Measurements from ENCODE around the gene TMEM200C. TPM values are rescaled to one million over a fixed set of nuclear protein-coding genes. Genes with fewer than 3 reads are reported as not detected.
A peak's percentile ranks its signal among the peaks of the same experiment; 100 is the strongest.

Gene TMEM200C
- total RNA-seq, 2 experiments from 2014 or later: not detected

DNA sequence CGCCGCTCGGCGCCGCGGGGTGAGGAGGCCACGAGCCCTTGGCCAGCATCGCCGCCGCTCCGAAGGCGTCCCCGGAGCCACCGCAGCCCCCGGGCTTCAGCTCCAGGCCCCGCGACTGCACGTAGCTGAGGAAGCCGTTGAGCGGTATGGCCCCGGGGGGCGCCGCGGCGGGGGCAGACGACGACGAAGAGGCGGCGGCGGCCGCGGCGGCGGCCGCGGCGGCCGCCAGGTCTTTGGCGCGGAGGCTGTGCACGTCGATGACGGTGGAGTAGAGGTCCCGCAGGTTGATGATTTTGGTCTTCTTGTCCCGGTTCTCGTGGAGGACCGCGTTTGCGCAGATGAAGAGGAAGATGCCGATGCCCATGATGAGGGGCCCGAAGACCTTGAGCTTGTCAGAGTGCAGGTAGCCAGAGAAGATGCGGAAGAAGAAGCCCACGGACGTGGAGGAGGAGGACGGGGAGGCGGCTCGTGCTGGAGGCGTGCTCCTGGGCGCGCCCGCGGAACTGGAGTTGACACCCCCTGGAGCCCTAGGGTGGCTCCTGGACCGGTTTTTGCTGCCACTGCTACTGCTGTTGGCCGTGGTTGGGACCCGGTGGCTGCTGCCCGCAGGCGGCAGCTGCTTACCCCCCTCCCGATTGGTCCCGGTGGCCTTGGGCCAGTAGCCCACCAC lies 4.0 kb downstream of the TMEM200C start:
- no peaks in the 10 kb centered on the region for H3K9me3 Mint-ChIP-seq (ENCODE audit: low read depth)
- peaks cover 49% of the 10 kb centered on the region for H3K27me3 Mint-ChIP-seq
- intact Hi-C loops (cut with DNase I, micrococcal nuclease): loop anchor here in 1 of 2 experiments (2.0 to 10.0 kb wide), 3 partner anchors 291 to 819 kb away; partner anchors contain the start of gene L3MBTL4
- H3K27ac Mint-ChIP-seq: no peak overlapping the region
- peaks cover 9% of the 10 kb centered on the region for H3K4me1 Mint-ChIP-seq
- H3K4me3 Mint-ChIP-seq: no peak overlapping the region
- POLR2A ChIA-PET: no interaction called here
- H3K36me3 Mint-ChIP-seq (ENCODE audit: low read depth): no peaks in the 10 kb centered on the region
- peak; percentile 7 for DNase-seq
- CTCF ChIA-PET: interaction anchor here (0.6 to 1.5 kb wide), 4 partner anchors 17 to 86 kb away, joined by 3 to 5 read pairs (median 3); no protein-coding TSS in a partner anchor
- ATAC-seq: no peak

- ChIA-PET CTCF (interaction anchor here (0.6 to 1.7 kb wide), 7 partner anchors 10 to 85 kb away, joined by 3 to 5 read pairs (median 3); no protein-coding TSS in a partner anchor), POLR2A (no interaction called here)
- Mint-ChIP-seq H3K27ac (no peak overlapping the region), H3K4me3 (no peak overlapping the region), H3K9me3 (ENCODE audit: low read depth) (no peaks in the 10 kb centered on the region), H3K36me3 (ENCODE audit: low read depth) (no peaks in the 10 kb centered on the region), H3K4me1 (peaks cover 9% of the 10 kb centered on the region), H3K27me3 (peaks cover 46% of the 10 kb centered on the region)
- DNase-seq: peak; percentile 66
- ATAC-seq: peak; percentile 92
- intact Hi-C loops (cut with DNase I, micrococcal nuclease): loop anchor here in 1 of 2 experiments (2.0 to 10.0 kb wide), 3 partner anchors 290 to 818 kb away; partner anchors contain the start of gene L3MBTL4
These were observed 4.8 kb downstream of the TMEM200C start for GRCh38 chr18:5890331-5891183.

GRCh38 chr18:5885361-5885760 lies 10.0 kb downstream of the TMEM200C start:
- peaks cover 22% of the 10 kb centered on the region for H3K27me3 Mint-ChIP-seq
- ChIA-PET CTCF (no interaction called here), POLR2A (no interaction called here)
- ATAC-seq (no peak), DNase-seq (no peak)
- H3K27ac Mint-ChIP-seq: no peak overlapping the region
- H3K4me1 Mint-ChIP-seq: no peaks in the 10 kb centered on the region
- H3K9me3 Mint-ChIP-seq (ENCODE audit: low read depth): no peaks in the 10 kb centered on the region
- intact Hi-C loops (cut with DNase I, micrococcal nuclease): no loop called here
- no peak overlapping the region for H3K4me3 Mint-ChIP-seq
- no peaks in the 10 kb centered on the region for H3K36me3 Mint-ChIP-seq (ENCODE audit: low read depth)

GRCh38 chr18:5884375-5884774 lies 10.9 kb downstream of the TMEM200C start:
- H3K27me3 Mint-ChIP-seq: peaks cover 23% of the 10 kb centered on the region
- no peak overlapping the region for H3K4me3 Mint-ChIP-seq
- DNase-seq: no peak
- CTCF ChIA-PET: no interaction called here
- ATAC-seq: no peak
- H3K36me3 Mint-ChIP-seq (ENCODE audit: low read depth): no peaks in the 10 kb centered on the region
- H3K4me1 Mint-ChIP-seq: no peaks in the 10 kb centered on the region
- intact Hi-C loops (cut with DNase I, micrococcal nuclease): loop anchor here in 1 of 2 experiments (5.0 kb wide), 1 partner anchor 638 kb away; no protein-coding TSS in a partner anchor
- H3K27ac Mint-ChIP-seq: no peak overlapping the region
- POLR2A ChIA-PET: no interaction called here
- no peaks in the 10 kb centered on the region for H3K9me3 Mint-ChIP-seq (ENCODE audit: low read depth)

DNA sequence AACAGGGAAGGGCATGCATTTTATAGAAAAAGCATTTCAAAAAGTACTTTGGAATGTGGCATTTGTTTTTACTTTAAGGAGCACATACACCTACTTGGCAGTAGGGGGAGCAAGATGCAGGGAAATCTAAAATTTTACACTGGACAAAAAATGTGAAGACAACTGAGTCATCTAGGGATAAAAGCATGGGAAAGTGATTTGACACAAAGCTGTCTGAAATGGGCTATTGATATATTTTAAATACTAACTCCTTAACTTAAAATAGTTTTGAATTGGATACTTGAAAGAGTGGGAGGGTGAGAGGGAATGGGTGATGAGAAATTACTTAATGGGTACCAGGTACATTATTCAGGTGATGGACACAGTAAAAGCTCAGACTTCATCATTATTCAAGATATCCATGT lies 15.8 kb downstream of the TMEM200C start:
- Mint-ChIP-seq H3K27ac (no peak overlapping the region), H3K36me3 (ENCODE audit: low read depth) (no peaks in the 10 kb centered on the region), H3K4me1 (no peaks in the 10 kb centered on the region), H3K9me3 (ENCODE audit: low read depth) (no peaks in the 10 kb centered on the region), H3K4me3 (no peak overlapping the region), H3K27me3 (peaks cover 16% of the 10 kb centered on the region)
- DNase-seq (no peak), ATAC-seq (no peak)
- ChIA-PET POLR2A (no interaction called here), CTCF (interaction anchor here (0.6 to 1.2 kb wide), 3 partner anchors 9 to 966 kb away, joined by 3 to 4 read pairs (median 3); no protein-coding TSS in a partner anchor)
- intact Hi-C loops (cut with DNase I, micrococcal nuclease): loop anchor here in 1 of 2 experiments (1.0 to 10.0 kb wide), 3 partner anchors 340 to 603 kb away; no protein-coding TSS in a partner anchor

DNA sequence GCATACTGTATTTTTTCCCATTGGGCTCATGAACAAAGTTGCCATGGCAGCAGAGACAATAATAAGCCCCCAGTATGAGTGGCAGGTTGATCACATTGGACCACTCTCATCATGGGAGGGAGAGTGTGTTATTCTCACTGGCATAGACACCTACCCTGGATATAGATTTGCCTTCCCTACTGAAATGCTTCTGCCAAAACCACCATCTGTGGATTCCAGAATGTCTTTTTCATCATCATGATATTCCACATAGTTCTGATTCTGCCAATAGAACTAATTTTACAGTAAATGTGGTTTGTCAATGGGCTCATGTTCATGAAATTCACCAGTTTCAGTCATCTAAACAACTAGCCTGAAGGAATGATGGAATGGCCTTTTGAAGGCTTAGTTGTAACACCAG lies 18.4 kb downstream of the TMEM200C start:
- no peaks in the 10 kb centered on the region for H3K9me3 Mint-ChIP-seq (ENCODE audit: low read depth)
- DNase-seq (no peak), ATAC-seq (no peak)
- ChIA-PET CTCF (no interaction called here), POLR2A (no interaction called here)
- H3K4me3 Mint-ChIP-seq: no peak overlapping the region
- peaks cover 14% of the 10 kb centered on the region for H3K27me3 Mint-ChIP-seq
- no peaks in the 10 kb centered on the region for H3K4me1 Mint-ChIP-seq
- intact Hi-C loops (cut with DNase I, micrococcal nuclease): loop anchor here in 1 of 2 experiments (5.0 to 10.0 kb wide), 2 partner anchors 518 to 605 kb away; no protein-coding TSS in a partner anchor
- no peaks in the 10 kb centered on the region for H3K36me3 Mint-ChIP-seq (ENCODE audit: low read depth)
- no peak overlapping the region for H3K27ac Mint-ChIP-seq

- Mint-ChIP-seq H3K9me3 (ENCODE audit: low read depth) (no peaks in the 10 kb centered on the region), H3K4me1 (no peaks in the 10 kb centered on the region), H3K27ac (no peak overlapping the region), H3K4me3 (no peak overlapping the region), H3K27me3 (peaks cover 6% of the 10 kb centered on the region), H3K36me3 (ENCODE audit: low read depth) (no peaks in the 10 kb centered on the region)
- ATAC-seq (no peak), DNase-seq (no peak)
- intact Hi-C loops (cut with DNase I, micrococcal nuclease): loop anchor here in 1 of 2 experiments (10.0 kb wide), 1 partner anchor 520 kb away; no protein-coding TSS in a partner anchor
- ChIA-PET CTCF (interaction anchor here (0.6 kb wide), 1 partner anchor 16 kb away, joined by 3 read pairs; no protein-coding TSS in a partner anchor), POLR2A (no interaction called here)
These were observed 21.0 kb downstream of the TMEM200C start for GRCh38 chr18:5874336-5874735.

GRCh38 chr18:5872886-5873285 lies 22.4 kb downstream of the TMEM200C start:
- intact Hi-C loops (cut with DNase I, micrococcal nuclease): loop anchor here in 1 of 2 experiments (10.0 kb wide), 1 partner anchor 522 kb away; no protein-coding TSS in a partner anchor
- ChIA-PET CTCF (no interaction called here), POLR2A (no interaction called here)
- no peak for ATAC-seq
- H3K27ac Mint-ChIP-seq: no peak overlapping the region
- no peaks in the 10 kb centered on the region for H3K4me1 Mint-ChIP-seq
- no peaks in the 10 kb centered on the region for H3K9me3 Mint-ChIP-seq (ENCODE audit: low read depth)
- H3K4me3 Mint-ChIP-seq: no peak overlapping the region
- H3K27me3 Mint-ChIP-seq: no peaks in the 10 kb centered on the region
- no peak for DNase-seq
- H3K36me3 Mint-ChIP-seq (ENCODE audit: low read depth): no peaks in the 10 kb centered on the region

DNA sequence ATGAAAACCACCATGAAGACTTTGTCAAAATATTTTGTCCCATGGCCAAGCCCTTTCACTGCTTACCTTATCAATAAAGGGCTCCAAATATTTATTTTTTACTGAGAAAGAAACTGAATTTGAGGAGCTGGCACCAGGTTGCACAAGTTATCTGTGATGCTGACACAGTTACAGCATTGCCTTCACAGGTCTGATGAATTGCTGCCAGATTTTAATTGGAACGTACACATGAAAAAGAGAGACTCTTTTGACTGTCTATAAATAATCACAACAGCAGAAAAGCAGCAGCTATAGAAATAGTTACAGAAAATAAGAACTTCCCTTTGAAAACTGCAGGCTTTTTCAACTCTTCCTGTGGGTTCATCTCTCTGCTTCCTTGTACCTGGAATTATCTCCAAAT lies 23.9 kb downstream of the TMEM200C start:
- intact Hi-C loops (cut with DNase I, micrococcal nuclease): loop anchor here in 1 of 2 experiments (10.0 kb wide), 1 partner anchor 523 kb away; no protein-coding TSS in a partner anchor
- CTCF ChIA-PET: no interaction called here
- Mint-ChIP-seq H3K9me3 (ENCODE audit: low read depth) (no peaks in the 10 kb centered on the region), H3K4me3 (no peak overlapping the region), H3K36me3 (ENCODE audit: low read depth) (no peaks in the 10 kb centered on the region), H3K4me1 (no peaks in the 10 kb centered on the region), H3K27me3 (peaks cover 2% of the 10 kb centered on the region), H3K27ac (no peak overlapping the region)
- DNase-seq (no peak), ATAC-seq (no peak)
- POLR2A ChIA-PET: no interaction called here

- Mint-ChIP-seq H3K4me3 (no peak overlapping the region), H3K27ac (no peak overlapping the region), H3K4me1 (no peaks in the 10 kb centered on the region), H3K36me3 (ENCODE audit: low read depth) (no peaks in the 10 kb centered on the region), H3K27me3 (peaks cover 6% of the 10 kb centered on the region), H3K9me3 (ENCODE audit: low read depth) (no peaks in the 10 kb centered on the region)
- CTCF ChIA-PET: interaction anchor here (0.6 to 1.2 kb wide), 2 partner anchors 22 to 67 kb away, joined by 3 to 5 read pairs; no protein-coding TSS in a partner anchor
- peak; percentile 39 for ATAC-seq
- POLR2A ChIA-PET: no interaction called here
- DNase-seq: peak; percentile 72
- intact Hi-C loops (cut with DNase I, micrococcal nuclease): loop anchor here (1.0 to 5.0 kb wide), 2 partner anchors 351 to 1019 kb away; no protein-coding TSS in a partner anchor
These were observed 27.0 kb downstream of the TMEM200C start for GRCh38 chr18:5868218-5868854.

DNA sequence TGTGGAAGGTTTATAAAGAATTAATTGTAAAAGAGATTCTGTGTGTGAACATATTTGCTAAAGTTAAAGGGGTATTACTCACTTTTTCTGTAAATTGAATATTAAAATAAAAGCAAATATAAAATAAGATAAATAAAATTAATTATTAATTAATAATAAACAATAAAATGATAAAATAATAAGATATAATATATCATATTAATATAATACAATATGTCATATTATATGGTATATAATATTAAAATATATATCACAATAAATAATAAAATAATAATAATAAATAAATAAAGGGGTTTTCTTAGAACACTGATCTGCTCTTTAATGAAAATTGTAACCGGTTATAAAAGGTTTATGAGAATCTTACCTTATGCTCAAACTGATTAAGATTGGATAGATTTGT lies 29.8 kb downstream of the TMEM200C start:
- peaks cover 9% of the 10 kb centered on the region for H3K9me3 Mint-ChIP-seq (ENCODE audit: low read depth)
- no peaks in the 10 kb centered on the region for H3K4me1 Mint-ChIP-seq
- intact Hi-C loops (cut with DNase I, micrococcal nuclease): loop anchor here in 1 of 2 experiments (5.0 kb wide), 1 partner anchor 1022 kb away; no protein-coding TSS in a partner anchor
- ChIA-PET CTCF (no interaction called here), POLR2A (no interaction called here)
- no peak overlapping the region for H3K4me3 Mint-ChIP-seq
- ATAC-seq (no peak), DNase-seq (no peak)
- H3K27ac Mint-ChIP-seq: no peak overlapping the region
- no peaks in the 10 kb centered on the region for H3K36me3 Mint-ChIP-seq (ENCODE audit: low read depth)
- peaks cover 8% of the 10 kb centered on the region for H3K27me3 Mint-ChIP-seq

Data from activated CD4-positive, alpha-beta T cell treated with anti-CD3 and anti-CD28 coated beads for 36 hours (primary cell).